AG04450 (cell line): ENCODE results near the gene ZFAND6. TPM values are rescaled to one million over a fixed set of nuclear protein-coding genes. Genes with fewer than 3 reads are reported as not detected.
"Not testable (repeated sequence)": the region's sequence is repeated elsewhere in the genome, so short reads cannot be mapped to it uniquely, and the experiment has no call there.

Experiments
- CTCF ChIA-PET: fragments of 300-600, 350-600 bp; formaldehyde crosslinking; extraction: SDS; loops from one replicate; lab custom pipeline; 2022; ENCODE audit warnings: antibody characterized with exemption, inconsistent platforms; lab: Charles Lee
- POLR2A ChIA-PET: fragments of 350-600 bp; formaldehyde crosslinking; extraction: SDS; loops from one replicate; lab custom pipeline; 2021; ENCODE audit warnings: antibody characterized with exemption, inconsistent platforms; lab: Yijun Ruan, JAX
- DNase-seq: peaks from one replicate; pipeline ENCODE4 v3.0.0-alpha.2; 2011; ENCODE audit warnings: low read depth, low spot score
- H3K27ac ChIP-seq: one replicate; pipeline ENCODE4 v1.5.1; 2012; ENCODE audit warnings: low read depth, low read length, control low read depth
- H3K27me3 ChIP-seq: one replicate; pipeline ENCODE4 v1.6.0; 2012; ENCODE audit warnings: low read length; ENCODE audit not compliant: control insufficient read depth, insufficient read depth
- H3K4me3 ChIP-seq: 2 replicates; pipeline ENCODE4 v1.5.1; 2011; ENCODE audit warnings: mild to moderate bottlenecking, low read depth, low read length, control low read depth
- H3K9me3 ChIP-seq: 2 replicates; pipeline ENCODE4 v1.5.1; 2012; ENCODE audit warnings: low read length; ENCODE audit not compliant: control insufficient read depth, insufficient read depth
- polyA plus RNA-seq: library from polyadenylated mRNA; depleted of rRNA; stranded (reverse); fragments of >200 nt; gene quantifications from 2 replicates; pipeline ENCODE4 v1.2.3, GENCODE V29; 2011
- TF ChIP-seq, protein P1 (sequence below): IDR thresholded peaks from 2 replicates; pipeline ENCODE4 v1.5.1; 2011; ENCODE audit warnings: low read depth, low read length, control low read depth, inconsistent platforms

ZFAND6 gene
- polyA plus RNA-seq, 1 experiment: 166 TPM

DNA sequence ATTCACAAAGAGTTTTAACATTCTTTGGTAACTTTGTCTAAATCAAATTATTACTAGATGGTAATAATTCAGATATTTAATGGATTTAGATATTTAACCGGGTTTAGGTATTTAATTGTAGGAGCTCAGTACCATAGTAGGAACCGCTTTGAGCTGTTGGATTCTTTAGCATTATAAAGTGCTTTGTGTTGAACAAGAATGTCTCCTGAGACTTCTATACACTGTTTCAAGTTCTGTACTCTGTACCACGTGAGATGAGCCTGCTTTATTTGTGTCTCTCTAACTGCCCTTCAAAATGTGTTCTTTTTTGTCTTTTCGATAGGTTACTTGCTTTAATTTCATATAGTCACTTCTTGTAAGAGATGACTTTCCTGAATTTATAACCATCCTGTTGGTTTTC is 36.0 kb downstream of the ZFAND6 start:
- Histone ChIP-seq H3K4me3 (no peak overlapping the region), H3K27me3 (no peaks in the 10 kb centered on the region), H3K27ac (no peak overlapping the region), H3K9me3 (no peaks in the 10 kb centered on the region)
- TF ChIP-seq, protein P1, sequence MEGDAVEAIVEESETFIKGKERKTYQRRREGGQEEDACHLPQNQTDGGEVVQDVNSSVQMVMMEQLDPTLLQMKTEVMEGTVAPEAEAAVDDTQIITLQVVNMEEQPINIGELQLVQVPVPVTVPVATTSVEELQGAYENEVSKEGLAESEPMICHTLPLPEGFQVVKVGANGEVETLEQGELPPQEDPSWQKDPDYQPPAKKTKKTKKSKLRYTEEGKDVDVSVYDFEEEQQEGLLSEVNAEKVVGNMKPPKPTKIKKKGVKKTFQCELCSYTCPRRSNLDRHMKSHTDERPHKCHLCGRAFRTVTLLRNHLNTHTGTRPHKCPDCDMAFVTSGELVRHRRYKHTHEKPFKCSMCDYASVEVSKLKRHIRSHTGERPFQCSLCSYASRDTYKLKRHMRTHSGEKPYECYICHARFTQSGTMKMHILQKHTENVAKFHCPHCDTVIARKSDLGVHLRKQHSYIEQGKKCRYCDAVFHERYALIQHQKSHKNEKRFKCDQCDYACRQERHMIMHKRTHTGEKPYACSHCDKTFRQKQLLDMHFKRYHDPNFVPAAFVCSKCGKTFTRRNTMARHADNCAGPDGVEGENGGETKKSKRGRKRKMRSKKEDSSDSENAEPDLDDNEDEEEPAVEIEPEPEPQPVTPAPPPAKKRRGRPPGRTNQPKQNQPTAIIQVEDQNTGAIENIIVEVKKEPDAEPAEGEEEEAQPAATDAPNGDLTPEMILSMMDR: no peak
- ChIA-PET CTCF (no interaction called here), POLR2A (no interaction called here)
- no peak for DNase-seq

DNA sequence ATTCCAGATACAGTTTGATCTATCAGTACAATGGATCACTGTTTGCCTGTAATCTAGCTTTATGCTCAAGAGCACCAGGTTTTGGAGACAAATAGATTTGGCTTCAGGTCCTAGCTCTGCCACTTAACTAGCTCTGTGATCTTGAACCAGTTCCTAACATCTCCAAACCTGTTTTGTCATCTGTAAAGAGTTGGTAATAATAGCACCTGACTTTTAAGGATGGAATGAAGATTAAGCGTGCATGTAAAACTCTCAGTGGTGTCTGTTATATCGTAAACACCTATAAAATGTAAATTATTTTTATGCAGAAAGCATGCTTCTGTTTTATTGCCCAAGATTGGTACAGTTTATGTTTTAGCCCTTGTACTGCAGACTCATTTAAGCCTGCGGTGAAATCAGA is 36.5 kb downstream of the ZFAND6 start:
- POLR2A ChIA-PET: no interaction called here
- CTCF ChIA-PET: no interaction called here
- TF ChIP-seq, protein P1: no peak
- no peak overlapping the region for H3K4me3 ChIP-seq
- no peaks in the 10 kb centered on the region for H3K27me3 ChIP-seq
- no peak overlapping the region for H3K27ac ChIP-seq
- DNase-seq: no peak
- no peaks in the 10 kb centered on the region for H3K9me3 ChIP-seq

DNA sequence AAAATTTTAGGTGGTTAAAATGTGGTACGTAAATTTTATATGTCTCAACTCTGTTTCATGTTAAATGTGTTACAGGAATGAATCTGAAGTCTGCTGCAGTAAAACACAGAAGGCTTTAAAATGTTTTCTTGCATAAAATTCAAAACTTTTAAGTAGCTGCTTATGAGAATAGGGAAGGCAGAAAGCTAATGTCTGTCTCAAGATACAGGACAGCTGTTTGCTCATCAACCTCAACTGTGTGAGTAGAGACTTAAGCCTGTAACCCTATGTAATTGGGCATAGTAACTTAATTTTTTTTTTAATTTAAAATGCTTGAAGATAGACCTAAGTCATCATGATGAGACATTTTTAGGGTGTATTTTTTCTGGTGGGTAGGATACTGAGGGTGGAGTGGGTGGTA is 38.9 kb downstream of the ZFAND6 start:
- DNase-seq: no peak
- TF ChIP-seq, protein P1: no peak
- ChIA-PET CTCF (interaction anchor here (0.6 to 0.8 kb wide), 2 partner anchors 11 to 75 kb away, joined by 3 to 4 read pairs; no protein-coding TSS in a partner anchor), POLR2A (no interaction called here)
- Histone ChIP-seq H3K27me3 (no peaks in the 10 kb centered on the region), H3K4me3 (no peak overlapping the region), H3K27ac (no peak overlapping the region), H3K9me3 (no peaks in the 10 kb centered on the region)

DNA sequence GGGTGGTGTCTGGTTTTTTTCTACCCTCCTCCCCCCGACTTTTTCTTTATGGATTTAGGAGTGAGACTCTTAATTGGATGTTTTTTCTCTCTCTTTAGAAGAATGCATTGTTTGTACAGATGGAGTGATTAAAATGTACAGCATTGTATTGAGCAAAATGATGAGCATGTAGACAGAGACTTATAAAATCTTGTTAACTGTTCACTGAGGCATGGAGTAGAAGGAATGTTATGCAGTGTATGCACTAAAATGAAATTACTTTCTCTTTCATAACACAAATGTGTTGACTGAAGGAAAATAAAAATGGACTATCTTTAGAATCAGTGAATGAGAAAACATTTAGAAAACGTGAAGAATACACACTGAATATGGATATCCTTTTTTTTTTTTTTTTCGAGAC is 39.8 kb downstream of the ZFAND6 start:
- DNase-seq: no peak
- no peak overlapping the region for H3K4me3 ChIP-seq
- POLR2A ChIA-PET: no interaction called here
- H3K27ac ChIP-seq: no peak overlapping the region
- no peaks in the 10 kb centered on the region for H3K9me3 ChIP-seq
- TF ChIP-seq, protein P1: no peak
- no peaks in the 10 kb centered on the region for H3K27me3 ChIP-seq
- CTCF ChIA-PET: no interaction called here

DNA sequence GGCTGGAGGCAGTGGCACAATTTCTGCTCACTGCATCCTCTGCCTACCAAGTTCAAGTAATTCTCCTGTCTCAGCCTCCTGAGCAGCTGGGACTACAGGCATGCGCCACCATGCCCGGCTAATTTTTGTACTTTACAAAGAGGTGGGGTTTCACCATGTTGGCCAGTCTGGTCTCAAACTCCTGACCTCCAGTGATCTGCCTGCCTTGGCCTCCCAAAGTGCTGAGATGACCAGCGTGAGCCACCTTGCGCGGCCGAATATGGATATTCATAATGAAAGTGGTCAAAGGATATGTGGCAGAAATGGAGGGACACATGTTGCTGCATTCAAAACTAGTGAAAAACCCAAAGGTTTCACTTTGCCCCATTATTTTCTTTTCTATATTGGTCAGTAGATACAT is 40.2 kb downstream of the ZFAND6 start:
- H3K27me3 ChIP-seq, H3K9me3 ChIP-seq, POLR2A ChIA-PET, H3K4me3 ChIP-seq, H3K27ac ChIP-seq, CTCF ChIA-PET, DNase-seq: not testable (repeated sequence)

DNA sequence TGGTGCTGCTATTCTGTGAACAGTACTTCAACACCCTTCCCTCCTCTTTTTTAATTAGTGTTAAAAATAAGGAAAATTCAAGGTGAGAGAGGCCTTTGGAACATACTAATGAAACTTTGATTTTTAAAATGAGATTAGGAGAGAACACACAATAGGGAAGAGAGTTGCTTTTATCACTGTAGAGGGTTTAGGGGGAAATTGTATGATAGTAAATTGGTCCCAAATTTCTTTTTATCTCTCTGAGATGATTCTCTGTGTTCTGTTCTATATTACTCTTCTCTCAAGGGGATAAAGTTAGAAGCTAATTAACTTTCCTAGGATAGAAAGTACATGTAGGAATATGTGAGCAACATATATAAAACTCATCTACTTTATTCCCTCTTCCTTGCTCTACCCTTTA is 40.8 kb downstream of the ZFAND6 start:
- POLR2A ChIA-PET: no interaction called here
- H3K4me3 ChIP-seq: no peak overlapping the region
- DNase-seq: no peak
- CTCF ChIA-PET: no interaction called here
- H3K9me3 ChIP-seq: no peaks in the 10 kb centered on the region
- no peak overlapping the region for H3K27ac ChIP-seq
- no peaks in the 10 kb centered on the region for H3K27me3 ChIP-seq
- TF ChIP-seq, protein P1: no peak
